Naive thymus-derived CD8-positive, alpha-beta T cell (primary cell): ENCODE results near the gene ALDH1A2. TPM values are rescaled to one million over a fixed set of nuclear protein-coding genes. Genes with fewer than 3 reads are reported as not detected.
"Not testable (repeated sequence)": the region's sequence is repeated elsewhere in the genome, so short reads cannot be mapped to it uniquely, and the experiment has no call there.

ENCODE experiments used
- ATAC-seq, 2 donors: fragments of 150-1000 bp; cut with Tn5 transposase in 1 of 2; sonication (Bioruptor Pico), chemical (Tn5 transposase) in 1 of 2; 1 replicate in 1 of 2; 2 replicates in 1 of 2; pipeline ENCODE4 v1.10.0; 2021; ENCODE audit warnings: mild to moderate bottlenecking in 2 of 2, moderate library complexity in 2 of 2
- POLR2A ChIA-PET: fragments of 350-600 bp; sonication (Branson Sonifier 250); formaldehyde crosslinking; loops from one replicate; lab custom pipeline; 2021; ENCODE audit warnings: antibody characterized with exemption; lab: Charles Lee
- DNase-seq, 10 donors: peaks; one replicate each; pipeline versions ENCODE4 v3.0.0 to v3.0.0-alpha.2; 2020 to 2022
- H3K27ac Mint-ChIP-seq, 10 donors: one replicate each; pipeline ENCODE4 v1.8.0; 2020 to 2022; ENCODE audit warnings: mild to moderate bottlenecking in 10 of 10, mixed read lengths in 10 of 10, moderate library complexity in 4 of 10, inconsistent platforms in 1 of 10
- H3K27me3 Mint-ChIP-seq, 5 donors: one replicate each; pipeline ENCODE4 v1.8.0; 2021 to 2022; ENCODE audit warnings: mixed read lengths in 5 of 5
- H3K36me3 Mint-ChIP-seq, 3 donors: one replicate each; pipeline ENCODE4 v1.8.0; 2020 to 2022; ENCODE audit warnings: mixed read lengths in 3 of 3, mild to moderate bottlenecking in 2 of 3, inconsistent platforms in 1 of 3
- H3K4me1 Mint-ChIP-seq, 4 donors: one replicate each; pipeline ENCODE4 v1.8.0; 2021 to 2022; ENCODE audit warnings: mixed read lengths in 4 of 4
- H3K4me3 Mint-ChIP-seq, 10 donors: one replicate each; pipeline ENCODE4 v1.8.0; 2020 to 2022; ENCODE audit warnings: mild to moderate bottlenecking in 10 of 10, mixed read lengths in 10 of 10, moderate library complexity in 6 of 10, inconsistent platforms in 1 of 10
- H3K9me3 Mint-ChIP-seq, 9 donors: one replicate each; pipeline ENCODE4 v1.8.0; 2020 to 2022; ENCODE audit warnings: mixed read lengths in 9 of 9, mild to moderate bottlenecking in 3 of 9, inconsistent platforms in 1 of 9, moderate library complexity in 1 of 9
- polyA plus RNA-seq, 3 donors: library from polyadenylated mRNA; unstranded; fragments of 300-500 nt; fragmentation: Illumina TruSeq; gene quantifications; one replicate each; pipeline ENCODE4 v1.2.3, GENCODE V29; 2021
- total RNA-seq, 8 experiments: library from RNA in 2 of 8; stranded (reverse) in 2 of 8; gene quantifications; one replicate each; pipeline ENCODE4 v1.2.3 and lab custom pipeline; 2021 to 2026

Gene ALDH1A2
- total RNA-seq (not detected), polyA plus RNA-seq (not detected), total RNA-seq (lab: John Stamatoyannopoulos, UW) (0 to 0.60 (median 0.17) reads per million in 6 experiments)

DNA sequence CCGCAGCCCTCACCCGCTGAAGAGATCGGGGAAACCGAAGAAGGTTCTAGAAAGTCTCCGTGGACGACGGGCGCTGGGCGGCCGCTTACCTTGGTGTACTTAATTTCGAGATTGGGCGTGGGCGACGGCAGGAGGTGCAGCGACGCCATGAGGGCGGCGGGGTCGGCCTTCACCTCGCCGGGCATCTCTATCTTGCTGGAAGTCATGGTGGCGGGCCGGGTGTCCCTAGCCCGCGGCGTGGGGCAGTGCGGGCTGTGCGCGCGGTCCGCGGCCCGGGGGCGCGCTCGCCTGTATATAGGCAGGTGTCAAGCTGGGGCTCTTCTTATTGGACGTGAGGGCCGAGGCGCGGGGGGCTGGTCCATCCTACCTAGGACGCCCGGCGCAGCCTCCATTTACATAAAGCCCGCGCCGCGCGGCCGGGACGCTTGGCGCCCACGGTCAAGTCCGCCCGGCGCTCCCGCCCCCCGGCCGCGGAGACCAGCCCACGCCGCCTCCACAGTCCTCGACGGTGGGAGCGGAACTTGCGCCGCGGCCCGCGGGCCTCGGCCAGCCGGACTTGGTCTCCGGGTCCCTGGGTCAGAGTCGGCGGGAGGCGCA is at the start of gene ALDH1A2:
Gene ALDH1A2, minus strand, starts transcription at position 267 of the 597 bp plus-strand sequence. Its CDS starts 61 bp downstream, at position 206.
- no peak within 1 kb of the TSS for H3K27ac Mint-ChIP-seq
- ATAC-seq (peak in 1 of 2 donors; percentile 41), DNase-seq (peak in 3 of 10 donors; percentile 7 to 19 (median 11))
- H3K4me3 Mint-ChIP-seq = peak within 1 kb of the TSS; percentile 67 to 84 (median 76)
- H3K27me3 Mint-ChIP-seq = peaks cover 41 to 66% (median 50%) of the 10 kb centered on the region in 5 donors
- peaks cover 0 to 8% (median 0%) of the 10 kb centered on the region in 9 donors for H3K9me3 Mint-ChIP-seq
- H3K4me1 Mint-ChIP-seq = peaks cover 3 to 9% (median 8%) of the 10 kb centered on the region in 4 donors
- peaks cover 0 to 8% (median 0%) of the 10 kb centered on the region in 3 donors for H3K36me3 Mint-ChIP-seq
- POLR2A ChIA-PET = no interaction called here

DNA sequence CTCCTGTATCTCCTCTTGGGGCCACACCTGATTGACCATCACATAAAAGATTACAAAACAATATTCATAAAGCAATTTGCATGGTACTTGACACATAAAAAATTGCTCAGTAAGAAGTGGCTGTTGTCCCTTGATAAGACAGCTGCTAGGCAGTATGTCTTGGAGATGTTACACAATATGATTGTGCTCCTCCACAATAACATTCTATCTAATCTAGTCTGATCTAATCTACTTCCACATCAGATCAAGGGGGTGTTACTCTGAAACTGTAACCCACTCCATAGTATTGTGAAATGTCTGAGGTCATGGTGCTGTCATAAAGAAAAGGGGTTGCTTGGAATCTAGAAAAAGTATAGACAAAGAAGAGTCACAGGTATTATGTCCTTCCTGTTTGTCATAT is 49.3 kb upstream of the ALDH1A2 start:
- no peak overlapping the region for H3K27ac Mint-ChIP-seq
- ATAC-seq (no peak), DNase-seq (no peak)
- no peaks in the 10 kb centered on the region for H3K36me3 Mint-ChIP-seq
- H3K4me3 Mint-ChIP-seq = no peak overlapping the region
- POLR2A ChIA-PET = no interaction called here
- H3K9me3 Mint-ChIP-seq = no peaks in the 10 kb centered on the region
- H3K27me3 Mint-ChIP-seq = peaks cover 14 to 45% (median 25%) of the 10 kb centered on the region in 5 donors
- H3K4me1 Mint-ChIP-seq = no peaks in the 10 kb centered on the region

DNA sequence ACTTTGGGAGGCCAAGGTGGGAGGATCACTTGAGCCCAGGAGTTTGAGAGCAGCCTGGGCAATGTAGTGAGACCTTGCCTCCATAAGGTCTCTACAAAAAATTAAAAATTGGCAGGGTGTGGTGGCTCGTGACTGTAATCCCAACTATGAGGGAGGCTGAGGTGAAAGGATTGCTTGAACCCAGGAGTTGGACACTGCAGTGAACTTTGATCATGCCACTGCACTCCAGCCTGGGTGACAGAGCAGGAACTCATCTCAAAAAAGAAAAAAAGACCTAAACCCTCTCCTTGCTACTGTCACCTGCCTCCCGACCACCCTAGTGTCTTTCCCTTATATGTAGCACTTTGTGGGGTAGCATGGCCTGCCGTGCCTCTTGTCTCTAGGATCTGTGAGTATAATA is 48.9 kb upstream of the ALDH1A2 start:
- Mint-ChIP-seq H3K27ac (no peak overlapping the region), H3K4me1 (no peaks in the 10 kb centered on the region), H3K27me3 (peaks cover 14 to 44% (median 24%) of the 10 kb centered on the region in 5 donors), H3K9me3 (no peaks in the 10 kb centered on the region), H3K4me3 (no peak overlapping the region), H3K36me3 (no peaks in the 10 kb centered on the region)
- no peak for DNase-seq
- no peak for ATAC-seq
- POLR2A ChIA-PET = no interaction called here

DNA sequence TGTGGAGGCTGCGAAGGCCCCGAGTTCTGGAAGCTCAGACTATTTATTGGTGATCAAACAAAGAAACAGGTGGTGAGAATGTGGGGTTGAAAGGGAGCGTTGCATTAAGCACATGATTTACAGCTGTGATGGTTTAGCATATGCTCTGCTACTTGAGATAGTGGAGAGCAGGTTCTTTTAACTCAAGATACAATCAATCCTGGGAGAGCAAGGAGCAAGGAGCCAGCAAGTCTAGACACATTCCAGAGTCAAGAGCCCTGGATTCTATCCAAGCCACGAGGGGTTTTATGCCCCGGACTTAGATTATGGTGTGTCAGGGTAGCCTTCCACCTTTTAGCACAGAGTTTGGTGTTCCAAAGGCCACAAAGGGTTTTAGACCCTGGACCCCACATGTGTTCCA is 47.8 kb upstream of the ALDH1A2 start:
- POLR2A ChIA-PET, ATAC-seq, H3K4me1 Mint-ChIP-seq, H3K9me3 Mint-ChIP-seq, H3K4me3 Mint-ChIP-seq, H3K27ac Mint-ChIP-seq, H3K36me3 Mint-ChIP-seq, DNase-seq: not testable (repeated sequence)
- peaks cover 14 to 44% (median 22%) of the 10 kb centered on the region in 5 donors for H3K27me3 Mint-ChIP-seq

DNA sequence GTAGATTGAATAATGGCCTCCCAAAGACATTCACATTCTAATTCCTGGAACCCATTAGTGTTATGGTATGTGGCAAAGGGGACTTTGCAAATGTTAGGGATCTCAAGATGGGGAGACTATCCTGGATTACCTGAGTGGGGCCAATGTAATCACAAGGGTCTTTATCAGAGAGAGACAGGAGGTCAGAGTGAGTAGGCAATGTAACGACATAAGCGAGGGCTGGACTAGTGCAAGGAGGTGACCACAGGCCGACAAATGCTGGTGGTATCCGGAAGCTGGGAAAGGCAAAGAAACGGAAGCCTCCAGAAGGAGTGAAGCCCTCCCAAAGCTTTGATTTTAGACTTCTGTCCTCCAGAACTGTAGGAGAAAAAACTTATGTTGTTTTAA is 46.2 kb upstream of the ALDH1A2 start:
- no peak overlapping the region for H3K4me3 Mint-ChIP-seq
- H3K4me1 Mint-ChIP-seq = no peaks in the 10 kb centered on the region
- no peak for DNase-seq
- H3K27ac Mint-ChIP-seq = no peak overlapping the region
- H3K36me3 Mint-ChIP-seq = no peaks in the 10 kb centered on the region
- peaks cover 13 to 44% (median 27%) of the 10 kb centered on the region in 5 donors for H3K27me3 Mint-ChIP-seq
- POLR2A ChIA-PET = no interaction called here
- H3K9me3 Mint-ChIP-seq = no peaks in the 10 kb centered on the region
- ATAC-seq = no peak

DNA sequence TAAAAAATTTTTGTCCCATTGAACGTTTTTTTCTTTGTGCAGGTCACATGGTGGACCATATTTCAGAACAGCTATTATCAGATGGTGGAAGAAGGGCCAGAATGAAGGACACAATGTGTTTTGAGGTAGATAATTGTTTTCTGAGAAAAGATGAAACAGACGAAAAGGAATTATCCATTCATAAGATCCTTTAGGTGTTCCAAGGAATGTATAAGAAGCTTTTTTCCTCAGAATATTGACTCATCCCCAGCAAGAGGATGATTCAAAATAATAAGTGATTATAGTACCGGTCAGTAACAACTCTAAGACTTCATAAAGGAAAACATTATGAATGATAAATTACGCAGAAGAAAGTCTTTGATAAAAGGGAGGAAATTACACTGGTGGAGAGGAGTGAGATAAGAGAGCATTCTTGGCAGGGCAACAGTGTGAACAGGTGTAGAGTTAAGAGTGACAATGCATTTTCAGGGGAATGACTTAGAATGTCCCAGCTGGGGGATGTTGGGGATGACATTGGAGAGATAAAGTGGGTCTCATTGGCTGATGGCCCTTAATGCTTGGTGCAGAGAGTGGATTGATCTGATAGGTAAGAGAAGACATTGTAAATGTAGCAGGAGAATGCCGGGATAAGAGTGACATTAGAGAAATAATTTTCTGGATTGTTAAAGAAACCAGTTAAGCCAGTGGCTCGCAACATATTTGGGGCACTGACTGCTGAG is 45.6 kb upstream of the ALDH1A2 start:
- no peak overlapping the region for H3K4me3 Mint-ChIP-seq
- peaks cover 13 to 44% (median 30%) of the 10 kb centered on the region in 5 donors for H3K27me3 Mint-ChIP-seq
- POLR2A ChIA-PET = no interaction called here
- H3K9me3 Mint-ChIP-seq = no peaks in the 10 kb centered on the region
- no peak for ATAC-seq
- no peak overlapping the region for H3K27ac Mint-ChIP-seq
- no peaks in the 10 kb centered on the region for H3K36me3 Mint-ChIP-seq
- no peaks in the 10 kb centered on the region for H3K4me1 Mint-ChIP-seq
- DNase-seq = no peak

DNA sequence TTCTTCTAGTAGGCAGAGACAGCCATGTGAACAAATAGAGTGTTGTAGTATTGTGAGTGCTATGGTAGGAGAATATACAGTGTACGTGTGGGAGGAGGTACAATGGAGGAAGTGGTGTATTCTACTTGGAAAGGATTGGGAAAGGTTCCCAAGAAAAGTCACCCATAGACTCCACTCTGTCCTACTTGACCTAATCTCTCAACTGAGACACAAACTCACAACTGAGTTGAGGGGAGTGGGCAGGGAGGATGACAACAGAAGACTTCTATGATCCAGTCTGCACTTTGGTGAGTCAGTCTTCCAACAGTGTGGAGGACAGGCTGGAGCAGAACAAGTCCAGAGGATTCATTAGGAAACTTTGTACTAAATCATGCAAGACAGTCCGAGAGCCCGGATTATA is 43.9 kb upstream of the ALDH1A2 start:
- Mint-ChIP-seq H3K4me3 (no peak overlapping the region), H3K27me3 (peaks cover 10 to 43% (median 26%) of the 10 kb centered on the region in 5 donors), H3K4me1 (no peaks in the 10 kb centered on the region), H3K27ac (no peak overlapping the region), H3K36me3 (no peaks in the 10 kb centered on the region), H3K9me3 (no peaks in the 10 kb centered on the region)
- DNase-seq (no peak), ATAC-seq (no peak)
- POLR2A ChIA-PET = no interaction called here

DNA sequence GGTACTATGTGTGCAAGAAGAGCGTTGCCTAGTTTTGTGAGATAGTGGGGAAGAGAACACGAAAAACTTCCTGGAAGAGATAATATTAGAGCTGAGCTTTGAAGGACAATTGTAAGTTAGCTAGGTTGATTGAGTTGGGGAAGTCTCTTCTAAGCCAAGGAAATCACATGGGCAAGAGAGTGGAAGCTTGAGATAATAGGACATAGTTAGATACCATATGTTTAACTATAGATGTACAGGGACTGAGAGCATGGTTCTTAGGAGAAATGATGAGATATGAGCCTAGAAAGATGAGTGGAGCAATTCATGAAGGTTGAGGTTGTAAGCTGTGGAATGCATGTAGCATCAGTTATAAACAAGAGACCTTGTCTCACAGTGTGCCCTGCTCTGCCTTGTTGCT is 42.6 kb upstream of the ALDH1A2 start:
- H3K36me3 Mint-ChIP-seq = no peaks in the 10 kb centered on the region
- H3K27me3 Mint-ChIP-seq = peaks cover 15 to 50% (median 26%) of the 10 kb centered on the region in 5 donors
- H3K27ac Mint-ChIP-seq = no peak overlapping the region
- H3K9me3 Mint-ChIP-seq = peaks cover 0 to 5% (median 0%) of the 10 kb centered on the region in 9 donors
- no peak overlapping the region for H3K4me3 Mint-ChIP-seq
- POLR2A ChIA-PET = no interaction called here
- ATAC-seq (no peak), DNase-seq (no peak)
- H3K4me1 Mint-ChIP-seq = no peaks in the 10 kb centered on the region

DNA sequence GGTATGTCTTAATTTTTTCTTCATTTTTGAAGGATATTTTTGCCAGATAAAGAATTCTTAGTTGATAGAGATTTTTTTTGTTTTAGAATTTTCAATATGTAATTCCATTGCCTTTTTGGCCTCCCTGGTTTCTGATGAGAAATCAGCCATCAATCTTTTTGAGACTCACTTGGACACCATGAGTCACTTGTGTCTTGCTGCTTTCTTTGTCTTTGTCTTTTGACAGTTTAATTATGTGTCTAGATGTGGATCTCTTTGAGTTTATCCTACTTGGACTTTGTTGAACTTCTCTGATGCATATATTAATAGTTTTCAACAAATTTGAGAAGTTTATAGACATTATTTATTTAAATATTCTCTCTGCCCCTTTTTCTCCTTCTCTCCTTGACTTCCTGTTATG is 38.0 kb upstream of the ALDH1A2 start:
- Mint-ChIP-seq H3K27me3 (peaks cover 23 to 57% (median 25%) of the 10 kb centered on the region in 5 donors), H3K9me3 (peaks cover 0 to 8% (median 0%) of the 10 kb centered on the region in 9 donors), H3K4me3 (no peak overlapping the region), H3K27ac (no peak overlapping the region), H3K4me1 (no peaks in the 10 kb centered on the region), H3K36me3 (no peaks in the 10 kb centered on the region)
- DNase-seq (no peak), ATAC-seq (no peak)
- POLR2A ChIA-PET = no interaction called here

DNA sequence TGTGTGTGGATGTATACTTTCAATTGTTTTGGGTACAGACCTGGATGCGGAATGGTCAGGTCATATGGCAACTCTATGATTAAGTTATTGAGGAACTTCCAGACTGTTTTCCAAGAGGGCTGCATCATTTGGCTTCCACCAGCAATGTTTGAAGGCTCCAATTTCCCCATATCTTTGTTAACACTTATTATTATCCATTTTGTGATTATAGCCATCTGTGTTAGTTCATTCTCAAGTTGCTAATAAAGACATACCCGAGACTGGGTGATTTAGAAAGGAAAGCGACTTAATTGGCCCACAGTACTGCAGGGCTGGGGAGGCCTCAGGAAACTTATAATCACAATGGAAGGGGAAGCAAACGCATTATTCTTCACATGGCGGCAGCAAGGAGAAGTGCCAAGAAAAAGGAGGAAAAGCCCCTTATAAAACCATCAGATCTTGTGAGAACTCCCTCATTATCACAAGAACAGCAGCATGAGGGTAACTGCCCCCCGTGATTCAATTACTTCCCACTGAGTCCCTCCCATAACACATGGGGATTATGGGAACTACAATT is 31.1 kb upstream of the ALDH1A2 start:
- Mint-ChIP-seq H3K4me3 (no peak overlapping the region), H3K27ac (no peak overlapping the region), H3K27me3 (peaks cover 3 to 23% (median 12%) of the 10 kb centered on the region in 5 donors), H3K4me1 (no peaks in the 10 kb centered on the region), H3K36me3 (peaks cover 0 to 3% (median 0%) of the 10 kb centered on the region in 3 donors), H3K9me3 (peaks cover 0 to 27% (median 0%) of the 10 kb centered on the region in 9 donors)
- POLR2A ChIA-PET = no interaction called here
- DNase-seq = no peak
- no peak for ATAC-seq

DNA sequence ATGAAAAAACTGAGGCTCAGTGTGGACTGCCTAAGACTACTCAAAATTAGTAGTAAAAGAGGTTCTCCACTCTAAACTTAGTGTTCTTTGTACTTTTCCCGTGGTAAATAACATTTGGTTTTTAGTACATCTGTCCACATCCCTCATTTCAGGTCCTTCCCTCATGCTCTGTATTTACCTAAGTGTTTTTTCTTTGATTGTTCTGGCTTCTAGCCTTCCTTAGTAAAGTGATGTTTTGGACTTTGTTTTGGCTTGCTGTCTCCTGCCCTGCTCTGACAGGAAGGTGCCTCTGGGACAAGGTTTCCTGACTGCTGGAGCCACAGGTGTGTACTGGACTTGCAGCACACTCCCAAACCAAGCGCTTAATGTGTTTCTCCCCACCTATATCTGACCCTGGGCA is 29.9 kb upstream of the ALDH1A2 start:
- POLR2A ChIA-PET = no interaction called here
- H3K27me3 Mint-ChIP-seq = peaks cover 0 to 20% (median 6%) of the 10 kb centered on the region in 5 donors
- H3K36me3 Mint-ChIP-seq = peaks cover 0 to 3% (median 0%) of the 10 kb centered on the region in 3 donors

DNA sequence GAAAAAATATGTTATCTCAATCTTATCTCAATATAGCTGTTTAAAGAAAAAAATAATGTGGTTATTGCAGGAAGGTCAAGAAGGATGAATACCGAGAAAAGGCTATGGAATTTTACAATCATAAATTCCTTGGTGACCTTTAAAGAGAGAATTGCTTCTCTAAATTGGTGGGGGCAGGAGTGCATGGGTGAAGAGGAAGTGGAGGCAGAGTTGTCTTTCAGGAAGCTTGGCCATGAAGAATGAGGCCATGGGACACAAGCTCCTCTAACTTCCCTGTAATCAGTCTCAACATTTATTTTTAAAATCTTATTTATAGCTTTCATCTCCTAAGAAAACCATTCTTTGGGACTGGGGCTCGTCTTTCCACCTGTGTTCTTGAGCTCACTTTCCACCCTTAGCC is 22.4 kb upstream of the ALDH1A2 start:
- peaks cover 0 to 14% (median 3%) of the 10 kb centered on the region in 9 donors for H3K9me3 Mint-ChIP-seq
- H3K27ac Mint-ChIP-seq = no peak overlapping the region
- H3K27me3 Mint-ChIP-seq = peaks cover 22 to 47% (median 26%) of the 10 kb centered on the region in 5 donors
- ATAC-seq (no peak), DNase-seq (no peak)
- no peak overlapping the region for H3K4me3 Mint-ChIP-seq
- no peaks in the 10 kb centered on the region for H3K4me1 Mint-ChIP-seq
- H3K36me3 Mint-ChIP-seq = peaks cover 0 to 9% (median 3%) of the 10 kb centered on the region in 3 donors
- POLR2A ChIA-PET = no interaction called here

More for the DNA sequence above, 29.9 kb upstream of the ALDH1A2 start:
- Mint-ChIP-seq H3K27ac (no peak overlapping the region), H3K4me1 (no peaks in the 10 kb centered on the region), H3K4me3 (no peak overlapping the region), H3K9me3 (peaks cover 0 to 27% (median 0%) of the 10 kb centered on the region in 9 donors)
- no peak for DNase-seq
- no peak for ATAC-seq

DNA sequence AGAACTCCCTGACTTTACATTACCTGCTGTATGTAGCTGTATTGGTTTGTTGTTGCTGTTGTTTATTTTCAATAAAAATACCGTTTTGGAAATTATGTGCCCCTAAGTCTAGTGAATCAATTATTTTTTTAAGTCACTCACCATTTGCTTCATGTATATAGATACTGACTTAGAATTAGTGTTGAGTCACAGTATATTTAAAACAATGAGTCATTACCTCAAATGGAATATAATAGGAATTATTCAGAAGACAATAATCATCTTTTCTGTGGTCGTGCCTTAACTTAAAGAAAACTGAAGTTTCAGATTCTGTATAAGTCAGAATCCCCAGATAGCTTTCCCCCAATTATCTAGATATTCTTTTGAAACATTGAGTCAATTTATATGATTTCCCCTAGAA is 21.0 kb upstream of the ALDH1A2 start:
- H3K4me3 Mint-ChIP-seq = no peak overlapping the region
- POLR2A ChIA-PET = no interaction called here
- H3K9me3 Mint-ChIP-seq = peaks cover 0 to 5% (median 3%) of the 10 kb centered on the region in 9 donors
- peaks cover 22 to 47% (median 27%) of the 10 kb centered on the region in 5 donors for H3K27me3 Mint-ChIP-seq
- H3K4me1 Mint-ChIP-seq = no peaks in the 10 kb centered on the region
- H3K36me3 Mint-ChIP-seq = peaks cover 0 to 9% (median 0%) of the 10 kb centered on the region in 3 donors
- no peak for DNase-seq
- no peak overlapping the region for H3K27ac Mint-ChIP-seq
- no peak for ATAC-seq
